ENCODE measurements around the gene CYTH3. TPM values are rescaled to one million over a fixed set of nuclear protein-coding genes. Genes with fewer than 3 reads are reported as not detected.

The CYTH3 gene
- total RNA-seq, 1 donor, result 8.3 TPM

GRCh38 chr7:6166443-6166891, 106.0 kb downstream of the CYTH3 start:
- Histone ChIP-seq H3K9me3 (ENCODE audit: low read depth, low read length) (no peaks in the 10 kb centered on the region), H3K4me1 (ENCODE audit: insufficient read depth, low read length) (no peaks in the 10 kb centered on the region), H3K4me3 (ENCODE audit: low read length) (no peak overlapping the region), H3K27me3 (ENCODE audit: insufficient read depth, low read length) (no peaks in the 10 kb centered on the region)

GRCh38 chr7:6165521-6166320, 106.7 kb downstream of the CYTH3 start:
- Histone ChIP-seq H3K4me1 (ENCODE audit: insufficient read depth, low read length) (no peaks in the 10 kb centered on the region), H3K4me3 (ENCODE audit: low read length) (no peak overlapping the region), H3K27me3 (ENCODE audit: insufficient read depth, low read length) (no peaks in the 10 kb centered on the region), H3K9me3 (ENCODE audit: low read depth, low read length) (no peaks in the 10 kb centered on the region)

- Histone ChIP-seq H3K27me3 (ENCODE audit: insufficient read depth, low read length) (no peaks in the 10 kb centered on the region), H3K9me3 (ENCODE audit: low read depth, low read length) (no peaks in the 10 kb centered on the region), H3K4me1 (ENCODE audit: insufficient read depth, low read length) (no peaks in the 10 kb centered on the region)
These were observed 107.3 kb downstream of the CYTH3 start for GRCh38 chr7:6165075-6165474.

GRCh38 chr7:6164491-6164890, 107.9 kb downstream of the CYTH3 start:
- Histone ChIP-seq H3K9me3 (ENCODE audit: low read depth, low read length) (no peaks in the 10 kb centered on the region), H3K4me3 (ENCODE audit: low read length) (no peak overlapping the region), H3K4me1 (ENCODE audit: insufficient read depth, low read length) (no peaks in the 10 kb centered on the region), H3K27me3 (ENCODE audit: insufficient read depth, low read length) (no peaks in the 10 kb centered on the region)

More at GRCh38 chr7:6165075-6165474, 107.3 kb downstream of the CYTH3 start:
- H3K4me3 ChIP-seq (ENCODE audit: low read length), result no peak overlapping the region

- H3K4me1 ChIP-seq (ENCODE audit: insufficient read depth, low read length), result no peaks in the 10 kb centered on the region
- H3K27me3 ChIP-seq (ENCODE audit: insufficient read depth, low read length), result no peaks in the 10 kb centered on the region
- H3K4me3 ChIP-seq (ENCODE audit: low read length), result no peak overlapping the region
- no peaks in the 10 kb centered on the region for H3K9me3 ChIP-seq (ENCODE audit: low read depth, low read length)
These were observed 108.4 kb downstream of the CYTH3 start for GRCh38 chr7:6164010-6164409.

- no peaks in the 10 kb centered on the region for H3K27me3 ChIP-seq (ENCODE audit: insufficient read depth, low read length)
- no peaks in the 10 kb centered on the region for H3K9me3 ChIP-seq (ENCODE audit: low read depth, low read length)
- no peak overlapping the region for H3K4me3 ChIP-seq (ENCODE audit: low read length)
- H3K4me1 ChIP-seq (ENCODE audit: insufficient read depth, low read length), result no peaks in the 10 kb centered on the region
These were observed 109.0 kb downstream of the CYTH3 start for GRCh38 chr7:6163402-6163801.

- Histone ChIP-seq H3K27me3 (ENCODE audit: insufficient read depth, low read length) (no peaks in the 10 kb centered on the region), H3K4me1 (ENCODE audit: insufficient read depth, low read length) (no peaks in the 10 kb centered on the region), H3K4me3 (ENCODE audit: low read length) (no peak overlapping the region), H3K9me3 (ENCODE audit: low read depth, low read length) (no peaks in the 10 kb centered on the region)
These were observed 109.6 kb downstream of the CYTH3 start for GRCh38 chr7:6162650-6163366.

GRCh38 chr7:6162331-6162620, 110.1 kb downstream of the CYTH3 start:
- Histone ChIP-seq H3K9me3 (ENCODE audit: low read depth, low read length) (no peaks in the 10 kb centered on the region), H3K27me3 (ENCODE audit: insufficient read depth, low read length) (no peaks in the 10 kb centered on the region), H3K4me1 (ENCODE audit: insufficient read depth, low read length) (no peaks in the 10 kb centered on the region), H3K4me3 (ENCODE audit: low read length) (no peak overlapping the region)

GRCh38 chr7:6161463-6162330, 110.7 kb downstream of the CYTH3 start:
- no peaks in the 10 kb centered on the region for H3K4me1 ChIP-seq (ENCODE audit: insufficient read depth, low read length)
- H3K4me3 ChIP-seq (ENCODE audit: low read length), result no peak overlapping the region
- H3K9me3 ChIP-seq (ENCODE audit: low read depth, low read length), result no peaks in the 10 kb centered on the region
- no peaks in the 10 kb centered on the region for H3K27me3 ChIP-seq (ENCODE audit: insufficient read depth, low read length)

GRCh38 chr7:6160191-6160623, 112.2 kb downstream of the CYTH3 start:
- Histone ChIP-seq H3K4me1 (ENCODE audit: insufficient read depth, low read length) (no peaks in the 10 kb centered on the region), H3K9me3 (ENCODE audit: low read depth, low read length) (no peaks in the 10 kb centered on the region), H3K4me3 (ENCODE audit: low read length) (no peak overlapping the region), H3K27me3 (ENCODE audit: insufficient read depth, low read length) (no peaks in the 10 kb centered on the region)

GRCh38 chr7:6159524-6160031, 112.8 kb downstream of the CYTH3 start:
- Histone ChIP-seq H3K4me1 (ENCODE audit: insufficient read depth, low read length) (no peaks in the 10 kb centered on the region), H3K27me3 (ENCODE audit: insufficient read depth, low read length) (no peaks in the 10 kb centered on the region), H3K4me3 (ENCODE audit: low read length) (no peak overlapping the region), H3K9me3 (ENCODE audit: low read depth, low read length) (no peaks in the 10 kb centered on the region)

- Histone ChIP-seq H3K4me1 (ENCODE audit: insufficient read depth, low read length) (no peaks in the 10 kb centered on the region), H3K27me3 (ENCODE audit: insufficient read depth, low read length) (no peaks in the 10 kb centered on the region), H3K4me3 (ENCODE audit: low read length) (no peak overlapping the region), H3K9me3 (ENCODE audit: low read depth, low read length) (no peaks in the 10 kb centered on the region)
These were observed 113.3 kb downstream of the CYTH3 start for GRCh38 chr7:6159097-6159483.

GRCh38 chr7:6158424-6159096, 113.9 kb downstream of the CYTH3 start:
- Histone ChIP-seq H3K4me3 (ENCODE audit: low read length) (no peak overlapping the region), H3K9me3 (ENCODE audit: low read depth, low read length) (no peaks in the 10 kb centered on the region), H3K4me1 (ENCODE audit: insufficient read depth, low read length) (no peaks in the 10 kb centered on the region), H3K27me3 (ENCODE audit: insufficient read depth, low read length) (no peaks in the 10 kb centered on the region)

- Histone ChIP-seq H3K4me3 (ENCODE audit: low read length) (no peak overlapping the region), H3K9me3 (ENCODE audit: low read depth, low read length) (no peaks in the 10 kb centered on the region), H3K27me3 (ENCODE audit: insufficient read depth, low read length) (no peaks in the 10 kb centered on the region), H3K4me1 (ENCODE audit: insufficient read depth, low read length) (no peaks in the 10 kb centered on the region)
These were observed 114.6 kb downstream of the CYTH3 start for GRCh38 chr7:6157685-6158423.
